ENCODE data around the gene SEC24A. TPM values are rescaled to one million over a fixed set of nuclear protein-coding genes. Genes with fewer than 3 reads are reported as not detected.
"Not testable (repeated sequence)": the region's sequence is repeated elsewhere in the genome, so short reads cannot be mapped to it uniquely, and the experiment has no call there.

The SEC24A gene
- total RNA-seq, 1 donor: 30.0 TPM

GRCh38 chr5:134714541-134714940 lies 66.0 kb downstream of the SEC24A start:
- Histone ChIP-seq H3K36me3 (ENCODE audit: insufficient read depth, low read length) (peaks cover 73% of the 10 kb centered on the region), H2AFZ (ENCODE audit: low read length) (no peak overlapping the region), H3K4me2 (ENCODE audit: insufficient read depth, low read length) (no peak overlapping the region), H3K27me3 (ENCODE audit: insufficient read depth, low read length) (no peaks in the 10 kb centered on the region), H3K9me3 (ENCODE audit: low read depth, low read length) (no peaks in the 10 kb centered on the region), H3K79me2 (ENCODE audit: insufficient read depth, low read length) (no peaks in the 10 kb centered on the region), H3K4me3 (ENCODE audit: insufficient read depth, low read length) (no peak overlapping the region), H4K20me1 (ENCODE audit: insufficient read depth, low read length) (no peaks in the 10 kb centered on the region), H3K4me1 (ENCODE audit: insufficient read depth, low read length) (no peaks in the 10 kb centered on the region), H3K27ac (ENCODE audit: low read depth, low read length) (no peak overlapping the region)
- DNase-seq (ENCODE audit: insufficient read length, low spot score, missing footprints): no peak
- TF ChIP-seq, protein P1, sequence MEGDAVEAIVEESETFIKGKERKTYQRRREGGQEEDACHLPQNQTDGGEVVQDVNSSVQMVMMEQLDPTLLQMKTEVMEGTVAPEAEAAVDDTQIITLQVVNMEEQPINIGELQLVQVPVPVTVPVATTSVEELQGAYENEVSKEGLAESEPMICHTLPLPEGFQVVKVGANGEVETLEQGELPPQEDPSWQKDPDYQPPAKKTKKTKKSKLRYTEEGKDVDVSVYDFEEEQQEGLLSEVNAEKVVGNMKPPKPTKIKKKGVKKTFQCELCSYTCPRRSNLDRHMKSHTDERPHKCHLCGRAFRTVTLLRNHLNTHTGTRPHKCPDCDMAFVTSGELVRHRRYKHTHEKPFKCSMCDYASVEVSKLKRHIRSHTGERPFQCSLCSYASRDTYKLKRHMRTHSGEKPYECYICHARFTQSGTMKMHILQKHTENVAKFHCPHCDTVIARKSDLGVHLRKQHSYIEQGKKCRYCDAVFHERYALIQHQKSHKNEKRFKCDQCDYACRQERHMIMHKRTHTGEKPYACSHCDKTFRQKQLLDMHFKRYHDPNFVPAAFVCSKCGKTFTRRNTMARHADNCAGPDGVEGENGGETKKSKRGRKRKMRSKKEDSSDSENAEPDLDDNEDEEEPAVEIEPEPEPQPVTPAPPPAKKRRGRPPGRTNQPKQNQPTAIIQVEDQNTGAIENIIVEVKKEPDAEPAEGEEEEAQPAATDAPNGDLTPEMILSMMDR (IDR thresholded peaks at IDR 0.05; ENCODE audit: extremely low read depth, low read depth, low read length): no peak

DNA sequence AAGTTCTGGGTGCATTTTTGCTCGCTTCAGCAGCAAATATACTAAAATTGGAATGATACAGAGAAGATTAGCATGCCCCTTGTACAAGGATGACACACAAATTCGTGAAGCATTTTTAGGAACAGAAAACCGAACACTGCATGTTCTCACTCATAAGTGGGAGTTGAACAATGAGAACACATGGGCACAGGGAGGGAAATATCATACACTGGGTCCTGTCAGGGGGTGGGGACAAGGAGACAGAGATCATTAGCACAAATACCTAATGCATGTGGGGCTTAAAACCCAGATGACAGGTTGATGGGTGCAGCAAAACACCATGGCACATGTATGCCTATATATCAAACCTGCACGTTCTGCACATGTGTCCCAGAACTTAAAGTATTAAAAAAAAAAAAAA lies 66.9 kb downstream of the SEC24A start:
- not testable (repeated sequence) for H3K4me3 ChIP-seq (ENCODE audit: insufficient read depth, low read length); H2AFZ ChIP-seq (ENCODE audit: low read length); H3K9me3 ChIP-seq (ENCODE audit: low read depth, low read length); H3K27me3 ChIP-seq (ENCODE audit: insufficient read depth, low read length); H3K79me2 ChIP-seq (ENCODE audit: insufficient read depth, low read length); H3K4me2 ChIP-seq (ENCODE audit: insufficient read depth, low read length); H3K4me1 ChIP-seq (ENCODE audit: insufficient read depth, low read length); H4K20me1 ChIP-seq (ENCODE audit: insufficient read depth, low read length); H3K27ac ChIP-seq (ENCODE audit: low read depth, low read length); DNase-seq (ENCODE audit: insufficient read length, low spot score, missing footprints)
- H3K36me3 ChIP-seq (ENCODE audit: insufficient read depth, low read length): peaks cover 71% of the 10 kb centered on the region

DNA sequence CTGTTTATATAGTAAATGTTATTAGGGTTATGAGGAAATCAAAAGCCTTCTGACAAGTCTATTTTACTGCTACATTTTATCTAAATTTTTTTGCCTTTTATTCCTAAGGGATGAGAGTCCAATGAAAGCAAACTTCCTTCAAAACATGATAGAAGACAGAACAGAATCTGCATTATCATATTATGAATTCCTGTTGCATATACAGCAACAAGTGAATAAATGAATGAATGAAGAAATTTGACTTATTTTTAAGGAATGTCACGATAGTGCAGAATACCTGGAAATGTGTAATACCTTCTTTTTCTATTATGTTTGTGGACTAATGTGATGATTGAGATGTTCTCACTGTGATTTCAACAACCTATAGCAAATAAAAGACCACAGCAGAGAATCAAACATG lies 76.3 kb downstream of the SEC24A start:
- H3K9me3 ChIP-seq (ENCODE audit: low read depth, low read length): no peaks in the 10 kb centered on the region
- H3K27ac ChIP-seq (ENCODE audit: low read depth, low read length): no peak overlapping the region
- DNase-seq (ENCODE audit: insufficient read length, low spot score, missing footprints): no peak
- H4K20me1 ChIP-seq (ENCODE audit: insufficient read depth, low read length): no peaks in the 10 kb centered on the region
- no peak overlapping the region for H2AFZ ChIP-seq (ENCODE audit: low read length)
- H3K27me3 ChIP-seq (ENCODE audit: insufficient read depth, low read length): no peaks in the 10 kb centered on the region
- no peak overlapping the region for H3K4me3 ChIP-seq (ENCODE audit: insufficient read depth, low read length)
- H3K4me2 ChIP-seq (ENCODE audit: insufficient read depth, low read length): no peak overlapping the region
- TF ChIP-seq, protein P1 (IDR thresholded peaks at IDR 0.05; ENCODE audit: extremely low read depth, low read depth, low read length): no peak
- peaks cover 66% of the 10 kb centered on the region for H3K36me3 ChIP-seq (ENCODE audit: insufficient read depth, low read length)
- H3K4me1 ChIP-seq (ENCODE audit: insufficient read depth, low read length): no peaks in the 10 kb centered on the region
- no peaks in the 10 kb centered on the region for H3K79me2 ChIP-seq (ENCODE audit: insufficient read depth, low read length)

- Histone ChIP-seq H3K4me2 (ENCODE audit: insufficient read depth, low read length) (no peak overlapping the region), H4K20me1 (ENCODE audit: insufficient read depth, low read length) (no peaks in the 10 kb centered on the region), H3K27ac (ENCODE audit: low read depth, low read length) (no peak overlapping the region), H3K36me3 (ENCODE audit: insufficient read depth, low read length) (no peaks in the 10 kb centered on the region), H3K79me2 (ENCODE audit: insufficient read depth, low read length) (no peaks in the 10 kb centered on the region), H3K4me1 (ENCODE audit: insufficient read depth, low read length) (no peaks in the 10 kb centered on the region), H2AFZ (ENCODE audit: low read length) (no peak overlapping the region), H3K4me3 (ENCODE audit: insufficient read depth, low read length) (no peak overlapping the region), H3K9me3 (ENCODE audit: low read depth, low read length) (no peaks in the 10 kb centered on the region), H3K27me3 (ENCODE audit: insufficient read depth, low read length) (no peaks in the 10 kb centered on the region)
- TF ChIP-seq, protein P1 (IDR thresholded peaks at IDR 0.05; ENCODE audit: extremely low read depth, low read depth, low read length): no peak
- DNase-seq (ENCODE audit: insufficient read length, low spot score, missing footprints): peak; percentile 39
Observed at GRCh38 chr5:134732819-134733218, 84.2 kb downstream of the SEC24A start.
